ENCODE data around the gene RAPGEF4. TPM values are rescaled to one million over a fixed set of nuclear protein-coding genes. Genes with fewer than 3 reads are reported as not detected.

Gene RAPGEF4
- total and polyA plus RNA-seq, 2 of the 4 experiments (the other 2 are of a cell fraction) = 1.7 to 3.2 TPM

GRCh38 chr2:172770887-172771286 lies 35.2 kb downstream of the RAPGEF4 start:
- CTCF ChIA-PET = no interaction called here
- H3K4me1 ChIP-seq (ENCODE audit: control insufficient read depth, insufficient read depth, low read length) = no peaks in the 10 kb centered on the region

More at GRCh38 chr2:172770887-172771286, 35.2 kb downstream of the RAPGEF4 start:
- Histone ChIP-seq H3K36me3 (ENCODE audit: control insufficient read depth, insufficient read depth, low read length) (no peaks in the 10 kb centered on the region), H2BK5ac (ENCODE audit: low read depth, low read length, poor library complexity, severe bottlenecking) (no peak overlapping the region), H3K27ac (ENCODE audit: insufficient read depth, low read length) (no peak overlapping the region), H3K18ac (ENCODE audit: low read depth, low read length) (no peak overlapping the region), H4K8ac (ENCODE audit: low read depth in 2 of 2, low read length in 2 of 2) (no peak overlapping the region), H3K14ac (replicated peaks; ENCODE audit: low read depth, low read length) (no peak overlapping the region), H3K79me1 (ENCODE audit: low read depth in 1 of 2, low read length in 2 of 2) (no peaks in the 10 kb centered on the region), H3K4ac (ENCODE audit: low read depth, low read length) (no peak overlapping the region), H3K27me3 (ENCODE audit: control insufficient read depth, insufficient read depth, low read length) (no peaks in the 10 kb centered on the region), H3K4me2 (ENCODE audit: low read depth, low read length) (no peak overlapping the region), H3K23ac (ENCODE audit: low read depth, low read length) (no peak overlapping the region), H3K9ac (ENCODE audit: low read depth, low read length) (no peak overlapping the region), H3K4me3 (ENCODE audit: insufficient read depth, low read depth, low read length) (no peak overlapping the region), H4K5ac (ENCODE audit: low read depth, low read length) (no peak overlapping the region), H4K91ac (ENCODE audit: insufficient read depth, low read depth, low read length) (no peak overlapping the region), H2BK20ac (ENCODE audit: low read depth, low read length) (no peak overlapping the region), H3K56ac (ENCODE audit: extremely low read depth, insufficient read depth, low read length) (no peak overlapping the region), H2AK5ac (ENCODE audit: low read depth, low read length) (0 out of 2 replicates have a peak overlapping the region, but pooled peaks have one; percentile 23), H4K20me1 (ENCODE audit: insufficient read depth, low read length) (no peaks in the 10 kb centered on the region), H2BK120ac (ENCODE audit: low read depth, low read length) (no peak overlapping the region), H2AK9ac (replicated peaks; ENCODE audit: low read depth, low read length, poor library complexity) (no peak overlapping the region), H2BK15ac (ENCODE audit: low read depth, low read length) (no peak overlapping the region), H2AFZ (replicated peaks; ENCODE audit: low read length, poor library complexity) (no peak overlapping the region), H3K9me1 (ENCODE audit: insufficient read depth, low read length) (no peaks in the 10 kb centered on the region), H3K9me3 (ENCODE audit: control insufficient read depth, insufficient read depth, low read length) (no peaks in the 10 kb centered on the region)
- ATAC-seq (ENCODE audit: low read depth) (no peak), DNase-seq (no peak)
- dilution Hi-C loops (cut with HindIII; ENCODE audit: low sequenced_read_pairs, unreplicated experiment) = no loop called here
- intact Hi-C loops (cut with micrococcal nuclease) = no loop called here
- TF ChIP-seq USF2 (IDR thresholded peaks at IDR 0.05; ENCODE audit: low read depth, low read length) = no peak
- no peak for TF ChIP-seq POLR2A (IDR thresholded peaks at IDR 0.05; ENCODE audit: low read depth, low read length)
- no peak for TF ChIP-seq ELK1 (IDR thresholded peaks at IDR 0.05; ENCODE audit: borderline replicate concordance, low read depth, low read length)
- TF ChIP-seq RAD21 (IDR thresholded peaks at IDR 0.05; ENCODE audit: low read length) = no peak
- TF ChIP-seq NFE2L2 (IDR thresholded peaks at IDR 0.05; ENCODE audit: low read depth, low read length) = no peak
- TF ChIP-seq BHLHE40 (IDR thresholded peaks at IDR 0.05; ENCODE audit: low read depth, low read length) = no peak
- no peak for TF ChIP-seq CHD1 (IDR thresholded peaks at IDR 0.05; ENCODE audit: low read depth, low read length)
- no peak for TF ChIP-seq CEBPB (IDR thresholded peaks at IDR 0.05; ENCODE audit: low read depth, low read length)
- no peak for TF ChIP-seq MAFK (IDR thresholded peaks at IDR 0.05; ENCODE audit: low read depth, low read length)
- TF ChIP-seq CTCF (conservative IDR thresholded peaks at IDR 0.05; ENCODE audit: low read depth, low read length) = no peak
- TF ChIP-seq SMC3 (IDR thresholded peaks at IDR 0.05; ENCODE audit: low read depth, low read length) = no peak
- no peak for TF ChIP-seq MAZ (IDR thresholded peaks at IDR 0.05; ENCODE audit: borderline replicate concordance, low read depth, low read length)
- no peak for TF ChIP-seq RFX5 (IDR thresholded peaks at IDR 0.05; ENCODE audit: low read depth, low read length)
- TF ChIP-seq RCOR1 (IDR thresholded peaks at IDR 0.05; ENCODE audit: insufficient replicate concordance, low read length) = no peak
- TF ChIP-seq MXI1 (IDR thresholded peaks at IDR 0.05; ENCODE audit: borderline replicate concordance, low read depth, low read length) = no peak
- no peak for TF ChIP-seq FOS (IDR thresholded peaks at IDR 0.05; ENCODE audit: low read depth, low read length)
- in situ Hi-C loops (cut with MboI; ENCODE audit: low sequenced_read_pairs) = no loop called here
- POLR2A ChIA-PET (ENCODE audit: unreplicated experiment) = no interaction called here
- BruUV-seq (replicated peaks) = no TSS peak

All from IMR-90 (cell line).